Thymus (tissue), 11 donors: ENCODE results near the gene KDELR1. TPM values are rescaled to one million over a fixed set of nuclear protein-coding genes. Genes with fewer than 3 reads are reported as not detected.
A peak's percentile ranks its signal among the peaks of the same experiment; 100 is the strongest.

ENCODE experiments used
- DNase-seq, 9 donors: peaks; one replicate each; pipeline ENCODE4 v3.0.0-alpha.2; 2013; ENCODE audit warnings: low spot score in 9 of 9, low read depth in 6 of 9, missing footprints in 1 of 9
- H3K27ac ChIP-seq, 2 donors: one replicate each; pipeline ENCODE4 v1.5.1; 2013; ENCODE audit warnings: control low read depth in 1 of 2, low read depth in 1 of 2, low read length in 1 of 2, mild to moderate bottlenecking in 1 of 2, moderate library complexity in 1 of 2
- H3K27me3 ChIP-seq, 2 donors: one replicate each; pipeline ENCODE4 v1.5.1; 2013; ENCODE audit warnings: low read length in 1 of 2; ENCODE audit not compliant: control insufficient read depth in 2 of 2, insufficient read depth in 1 of 2
- H3K36me3 ChIP-seq, 2 donors: one replicate each; pipeline ENCODE4 v1.5.1; 2013; ENCODE audit warnings: low read length in 1 of 2, mild to moderate bottlenecking in 1 of 2, moderate library complexity in 1 of 2; ENCODE audit not compliant: control insufficient read depth in 2 of 2, insufficient read depth in 2 of 2
- H3K4me1 ChIP-seq, 2 donors: one replicate each; pipeline ENCODE4 v1.5.1; 2013; ENCODE audit warnings: low read length in 2 of 2; ENCODE audit not compliant: control insufficient read depth in 2 of 2, insufficient read depth in 2 of 2
- H3K4me3 ChIP-seq, 2 donors: one replicate each; pipeline ENCODE4 v1.5.1; 2013; ENCODE audit warnings: low read length in 2 of 2, control low read depth in 1 of 2, mild to moderate bottlenecking in 1 of 2
- H3K9me3 ChIP-seq, 2 donors: one replicate each; pipeline ENCODE4 v1.5.1; 2013; ENCODE audit warnings: low read length in 1 of 2, mild to moderate bottlenecking in 1 of 2; ENCODE audit not compliant: control insufficient read depth in 2 of 2, insufficient read depth in 1 of 2
- WGBS: extraction: QIAGEN DNeasy Blood & Tissue Kit; methylation state at CpG from one replicate; pipeline ENCODE4 v1.1.7; 2013; 5-methylcytosine and 5-hydroxymethylcytosine counted together
- polyA plus RNA-seq: library from polyadenylated mRNA; stranded (reverse); fragments of 200-250 nt; gene quantifications from one replicate; pipeline ENCODE4 v1.2.3, GENCODE V29; 2013
- total RNA-seq: library from RNA; stranded (reverse); fragments of 120-200 nt; gene quantifications from one replicate; pipeline ENCODE4 v1.2.4, GENCODE V29; 2013
- donor health status: healthy.

KDELR1 gene
- total and polyA plus RNA-seq, 2 donors, result 20.7 to 81.0 TPM

- Histone ChIP-seq H3K27me3 (no peaks in the 10 kb centered on the region), H3K36me3 (peaks cover 2 to 28% of the 10 kb centered on the region in 2 donors), H3K4me3 (no peak overlapping the region), H3K27ac (no peak overlapping the region), H3K9me3 (peaks cover 0 to 8% of the 10 kb centered on the region in 2 donors), H3K4me1 (peaks cover 0 to 10% of the 10 kb centered on the region in 2 donors)
- no peak for DNase-seq
- WGBS, result 99% methylated on average over 5 of the region's 5 CpGs
These were observed 32.2 kb downstream of the KDELR1 start for GRCh38 chr19:48359123-48359522.

GRCh38 chr19:48355365-48355954 lies 35.9 kb downstream of the KDELR1 start:
- DNase-seq, result no peak
- H3K27ac ChIP-seq, result no peak overlapping the region
- H3K36me3 ChIP-seq, result peaks cover 2 to 28% of the 10 kb centered on the region in 2 donors
- no peak overlapping the region for H3K4me3 ChIP-seq
- over 99% methylated on average over 12 of the region's 12 CpGs for WGBS
- H3K9me3 ChIP-seq, result peaks cover 0 to 5% of the 10 kb centered on the region in 2 donors
- no peaks in the 10 kb centered on the region for H3K27me3 ChIP-seq
- no peaks in the 10 kb centered on the region for H3K4me1 ChIP-seq

DNA sequence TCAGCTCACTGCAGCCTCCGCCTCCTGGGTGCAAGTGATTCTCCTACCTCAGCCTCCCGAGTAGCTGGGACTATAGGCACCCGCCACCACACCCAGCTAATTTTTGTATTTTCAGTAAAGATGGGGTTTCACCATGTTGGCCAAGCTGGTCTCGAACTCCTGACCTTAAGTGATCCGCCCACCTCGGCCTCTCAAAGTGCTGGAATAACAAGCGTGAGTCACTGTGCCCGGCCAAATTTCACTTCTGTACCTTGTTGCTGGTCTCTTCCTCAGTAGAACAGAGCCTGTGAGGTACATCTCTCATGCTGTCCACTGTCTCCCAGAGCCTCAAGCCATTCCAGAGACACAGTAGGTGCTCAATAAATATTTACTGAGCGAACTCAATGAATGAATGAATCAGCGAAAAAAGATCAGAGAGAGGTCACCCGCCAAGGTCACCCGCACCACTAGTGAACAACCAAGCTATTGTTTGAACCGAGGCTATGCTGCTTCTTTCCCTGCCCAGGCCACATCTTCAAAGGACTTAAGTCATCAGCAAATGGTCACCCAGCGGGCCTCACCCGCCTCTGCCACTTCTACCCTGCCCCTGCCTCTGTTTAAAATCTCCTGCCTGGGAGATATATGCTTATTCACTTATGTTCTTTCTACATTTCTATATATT lies 36.9 kb downstream of the KDELR1 start:
- WGBS, result 98% methylated on average over 15 of the region's 15 CpGs

DNA sequence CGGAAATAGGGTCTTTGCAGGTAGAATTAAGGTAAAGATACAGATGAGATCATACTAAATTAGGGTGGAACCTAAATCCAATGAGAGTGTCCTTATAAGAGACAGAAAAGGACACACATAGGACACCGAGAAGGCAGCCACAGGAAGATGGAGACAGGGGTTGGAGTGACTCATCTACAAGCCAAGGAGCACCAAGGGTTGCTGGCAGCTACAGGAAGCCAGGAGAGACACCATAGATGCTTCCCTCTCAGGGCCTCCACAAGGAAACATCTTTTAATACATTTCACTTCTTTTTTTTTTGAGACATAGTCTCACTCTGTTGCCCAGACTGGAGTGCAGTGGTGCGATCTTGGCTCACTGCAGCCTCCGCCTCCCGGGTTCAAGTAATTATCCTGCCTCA lies 37.7 kb downstream of the KDELR1 start:
- Histone ChIP-seq H3K4me3 (no peak overlapping the region), H3K36me3 (peaks cover 2 to 21% of the 10 kb centered on the region in 2 donors), H3K27me3 (no peaks in the 10 kb centered on the region), H3K27ac (no peak overlapping the region), H3K9me3 (peaks cover 0 to 5% of the 10 kb centered on the region in 2 donors), H3K4me1 (no peaks in the 10 kb centered on the region)
- no peak for DNase-seq
- WGBS, result 94% methylated on average over 5 of the region's 5 CpGs

More for the DNA sequence above, 36.9 kb downstream of the KDELR1 start:
- no peak overlapping the region for H3K4me3 ChIP-seq
- DNase-seq, result no peak
- peaks cover 2 to 27% of the 10 kb centered on the region in 2 donors for H3K36me3 ChIP-seq
- H3K9me3 ChIP-seq, result peaks cover 0 to 5% of the 10 kb centered on the region in 2 donors
- H3K27ac ChIP-seq, result no peak overlapping the region
- H3K4me1 ChIP-seq, result no peaks in the 10 kb centered on the region
- no peaks in the 10 kb centered on the region for H3K27me3 ChIP-seq

DNA sequence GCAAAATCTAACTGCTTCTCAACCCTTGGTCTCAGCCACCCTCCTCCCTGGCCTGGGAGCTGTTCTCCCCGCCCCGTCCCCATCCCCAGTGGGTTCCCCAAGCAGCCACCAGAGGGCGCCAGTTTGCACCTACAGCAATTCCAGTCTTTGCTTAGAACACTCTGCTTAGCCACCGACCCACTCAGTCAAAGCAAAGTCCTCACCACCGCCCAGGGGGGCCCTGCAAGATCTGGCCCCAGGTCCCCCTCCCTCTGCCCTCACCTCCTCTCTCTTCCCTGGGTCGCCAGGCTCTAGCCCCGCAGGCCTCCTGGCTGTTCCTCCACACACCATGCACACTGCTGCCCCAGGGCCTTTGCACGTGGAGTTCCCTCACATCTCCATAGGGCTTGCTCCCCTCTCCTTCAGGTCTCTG lies 40.0 kb downstream of the KDELR1 start:
- Histone ChIP-seq H3K27ac (no peak overlapping the region), H3K4me3 (no peak overlapping the region), H3K27me3 (no peaks in the 10 kb centered on the region), H3K9me3 (peaks cover 0 to 5% of the 10 kb centered on the region in 2 donors), H3K4me1 (no peaks in the 10 kb centered on the region), H3K36me3 (peaks cover 0 to 26% of the 10 kb centered on the region in 2 donors)
- peak; percentile 34 to 75 (median 54) for DNase-seq
- WGBS, result 57% methylated on average over 8 of the region's 8 CpGs

DNA sequence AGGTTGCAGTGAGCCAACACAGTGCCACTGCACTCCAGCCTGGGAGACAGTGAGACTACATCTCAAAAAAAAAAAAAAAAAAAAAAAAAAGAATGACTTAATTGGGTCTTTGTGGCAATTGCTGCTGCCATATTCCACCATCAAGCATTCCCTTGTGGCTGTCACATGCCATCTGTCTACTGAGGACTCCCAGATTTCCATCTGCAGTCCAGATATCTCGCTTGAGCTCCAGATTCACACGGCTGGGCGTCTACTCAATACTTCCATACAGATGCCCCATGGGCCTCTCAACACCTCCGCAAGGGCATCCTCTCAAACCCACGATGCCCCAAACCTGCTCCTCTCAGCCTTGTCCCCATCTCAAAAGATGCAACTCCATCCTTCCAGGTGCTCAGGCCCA lies 40.5 kb downstream of the KDELR1 start:
- Histone ChIP-seq H3K36me3 (peaks cover 0 to 25% of the 10 kb centered on the region in 2 donors), H3K27ac (no peak overlapping the region), H3K4me1 (no peaks in the 10 kb centered on the region), H3K9me3 (peaks cover 0 to 5% of the 10 kb centered on the region in 2 donors), H3K27me3 (no peaks in the 10 kb centered on the region), H3K4me3 (no peak overlapping the region)
- 95% methylated on average over 5 of the region's 5 CpGs for WGBS
- DNase-seq, result no peak

- WGBS, result 97% methylated on average over 7 of the region's 7 CpGs
- Histone ChIP-seq H3K4me3 (no peak overlapping the region), H3K27ac (no peak overlapping the region), H3K4me1 (no peaks in the 10 kb centered on the region), H3K36me3 (peaks cover 0 to 23% of the 10 kb centered on the region in 2 donors), H3K27me3 (no peaks in the 10 kb centered on the region), H3K9me3 (peaks cover 0 to 5% of the 10 kb centered on the region in 2 donors)
- DNase-seq, result no peak
These were observed 42.6 kb downstream of the KDELR1 start for GRCh38 chr19:48348737-48349136.

GRCh38 chr19:48348045-48348444 lies 43.3 kb downstream of the KDELR1 start:
- no peaks in the 10 kb centered on the region for H3K27me3 ChIP-seq
- peaks cover 0 to 5% of the 10 kb centered on the region in 2 donors for H3K9me3 ChIP-seq
- peaks cover 0 to 24% of the 10 kb centered on the region in 2 donors for H3K36me3 ChIP-seq
- 95% methylated on average over 5 of the region's 5 CpGs for WGBS
- no peaks in the 10 kb centered on the region for H3K4me1 ChIP-seq
- DNase-seq, result no peak
- H3K27ac ChIP-seq, result no peak overlapping the region
- H3K4me3 ChIP-seq, result no peak overlapping the region

DNA sequence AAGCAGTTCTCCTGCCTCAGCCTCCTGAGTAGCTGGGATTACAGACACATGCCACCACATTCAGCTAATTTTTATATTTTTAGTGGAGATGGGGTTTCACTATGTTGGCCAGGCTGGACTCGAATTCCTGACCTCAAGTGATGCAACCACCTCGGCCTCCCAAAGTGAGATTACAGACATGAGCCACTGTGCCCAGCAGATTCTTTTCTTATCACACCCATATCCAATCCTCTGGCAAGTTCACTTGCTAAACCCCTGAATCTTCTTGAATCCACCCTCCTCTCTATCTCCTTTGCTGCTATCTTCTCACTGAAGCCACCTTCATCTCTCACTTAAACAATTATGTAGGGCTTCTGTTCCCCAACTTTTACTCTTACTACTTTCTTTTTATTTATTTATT lies 45.2 kb downstream of the KDELR1 start:
- DNase-seq, result no peak
- Histone ChIP-seq H3K9me3 (no peaks in the 10 kb centered on the region), H3K4me3 (no peak overlapping the region), H3K27ac (no peak overlapping the region), H3K27me3 (no peaks in the 10 kb centered on the region), H3K36me3 (peaks cover 3 to 38% of the 10 kb centered on the region in 2 donors), H3K4me1 (no peaks in the 10 kb centered on the region)
- 100% methylated on average over 2 of the region's 2 CpGs for WGBS
